Activated CD4-positive, CD25-positive, alpha-beta regulatory T cell treated with anti-CD3 and anti-CD28 coated beads, Interleukin-2, amount 50 U/mL, for 24 hours (primary cell): ENCODE results near the gene PCSK4.
A peak's percentile ranks its signal among the peaks of the same experiment; 100 is the strongest.

Experiments
- ATAC-seq, 2 donors: fragments of 150-1000 bp; cut with Tn5 transposase; one replicate each; pipeline ENCODE4 v1.10.0; 2021; ENCODE audit warnings: mild to moderate bottlenecking in 1 of 2, moderate library complexity in 1 of 2

PCSK4 gene

GRCh38 chr19:1470055-1470304, 20.2 kb downstream of the PCSK4 start:
- ATAC-seq = no peak

GRCh38 chr19:1469255-1470054, 20.7 kb downstream of the PCSK4 start:
- ATAC-seq = peak; percentile 17 to 22

GRCh38 chr19:1468821-1469254, 21.3 kb downstream of the PCSK4 start:
- ATAC-seq = peak; percentile 5 to 8

GRCh38 chr19:1468274-1468820, 21.8 kb downstream of the PCSK4 start:
- no peak for ATAC-seq

- ATAC-seq = no peak
These were observed 22.5 kb downstream of the PCSK4 start for GRCh38 chr19:1467490-1468273.

GRCh38 chr19:1467215-1467489, 23.0 kb downstream of the PCSK4 start:
- ATAC-seq = no peak

GRCh38 chr19:1466461-1467214, 23.5 kb downstream of the PCSK4 start:
- ATAC-seq = no peak

GRCh38 chr19:1466018-1466460, 24.1 kb downstream of the PCSK4 start:
- ATAC-seq = no peak

GRCh38 chr19:1465191-1466016, 24.7 kb downstream of the PCSK4 start:
- peak in 1 of 2 donors; percentile 36 for ATAC-seq

GRCh38 chr19:1461862-1462261, 28.3 kb downstream of the PCSK4 start:
- ATAC-seq = no peak

- no peak for ATAC-seq
These were observed 29.8 kb downstream of the PCSK4 start for GRCh38 chr19:1460033-1460995.

GRCh38 chr19:1459479-1459878, 30.7 kb downstream of the PCSK4 start:
- no peak for ATAC-seq

- no peak for ATAC-seq
These were observed 32.3 kb downstream of the PCSK4 start for GRCh38 chr19:1457892-1458291.

GRCh38 chr19:1457031-1457739, 33.0 kb downstream of the PCSK4 start:
- ATAC-seq = no peak

GRCh38 chr19:1456121-1456900, 33.8 kb downstream of the PCSK4 start:
- peak in 1 of 2 donors; percentile 4 for ATAC-seq

GRCh38 chr19:1455336-1456120, 34.6 kb downstream of the PCSK4 start:
- ATAC-seq = peak; percentile 59 to 61

- ATAC-seq = peak in 1 of 2 donors; percentile 9
These were observed 35.2 kb downstream of the PCSK4 start for GRCh38 chr19:1455002-1455335.

GRCh38 chr19:1453525-1454364, 36.4 kb downstream of the PCSK4 start:
- no peak for ATAC-seq
